HG03025 (cell line): Measurements from ENCODE around the gene SUN5.
"Not testable (repeated sequence)": the region's sequence is repeated elsewhere in the genome, so short reads cannot be mapped to it uniquely, and the experiment has no call there.

Source experiments
- ATAC-seq: cut with Tn5 transposase; IDR thresholded peaks from one replicate; pipeline ENCODE4 v1.9.1; 2021; ENCODE audit warnings: mild to moderate bottlenecking, moderate library complexity; ENCODE audit not compliant: unreplicated experiment, low FRiP score

SUN5 gene

GRCh38 chr20:33004141-33004751 is at the start of gene SUN5:
Gene SUN5 (minus strand): TSS chr20:33004433. CDS start chr20:33004340, 93 bp downstream.
- no peak for ATAC-seq

- no peak for ATAC-seq
Measured at GRCh38 chr20:33053291-33054106, 49.3 kb upstream of the SUN5 start, which contains the start of gene BPIFB3. Gene BPIFB3 (plus strand): TSS chr20:33053903. CDS start chr20:33055436, 1,533 bp downstream.

- ATAC-seq, result no peak
Measured at GRCh38 chr20:33051333-33051732, 47.1 kb upstream of the SUN5 start.

- no peak for ATAC-seq
Measured at GRCh38 chr20:33046412-33046811, 42.2 kb upstream of the SUN5 start.

- not testable (repeated sequence) for ATAC-seq
Measured at GRCh38 chr20:33045129-33045721, 41.0 kb upstream of the SUN5 start.

GRCh38 chr20:33043731-33044181 is 39.5 kb upstream of the SUN5 start:
- no peak for ATAC-seq

GRCh38 chr20:33042983-33043730 is 38.9 kb upstream of the SUN5 start:
- no peak for ATAC-seq

GRCh38 chr20:33042430-33042829 is 38.2 kb upstream of the SUN5 start:
- no peak for ATAC-seq

- no peak for ATAC-seq
Measured at GRCh38 chr20:33038243-33038642, 34.0 kb upstream of the SUN5 start.

GRCh38 chr20:33037456-33037855 is 33.2 kb upstream of the SUN5 start:
- no peak for ATAC-seq

GRCh38 chr20:33034901-33035492 is 30.8 kb upstream of the SUN5 start:
- no peak for ATAC-seq

GRCh38 chr20:33034115-33034514 is 29.9 kb upstream of the SUN5 start:
- ATAC-seq, result no peak

- no peak for ATAC-seq
Measured at GRCh38 chr20:33033381-33033780, 29.1 kb upstream of the SUN5 start.

GRCh38 chr20:33032555-33032954 is 28.3 kb upstream of the SUN5 start:
- no peak for ATAC-seq

GRCh38 chr20:33031531-33031930 is 27.3 kb upstream of the SUN5 start, which contains the start of gene BPIFB6:
Gene BPIFB6 (plus strand): TSS chr20:33031648. CDS start chr20:33031648, 0 bp downstream.
- no peak for ATAC-seq

GRCh38 chr20:33030569-33030968 is 26.3 kb upstream of the SUN5 start:
- ATAC-seq, result no peak

- ATAC-seq, result no peak
Measured at GRCh38 chr20:33030076-33030475, 25.8 kb upstream of the SUN5 start.

- no peak for ATAC-seq
Measured at GRCh38 chr20:33028875-33029274, 24.6 kb upstream of the SUN5 start.

- ATAC-seq, result no peak
Measured at GRCh38 chr20:33027769-33028751, 23.8 kb upstream of the SUN5 start.
